Left ventricle myocardium inferior (tissue), 1 donor: ENCODE data around the gene MBD3L2B. TPM values are rescaled to one million over a fixed set of nuclear protein-coding genes. Genes with fewer than 3 reads are reported as not detected.
"Not testable (repeated sequence)": the region's sequence is repeated elsewhere in the genome, so short reads cannot be mapped to it uniquely, and the experiment has no call there.

ENCODE experiments used
- DNase-seq: peaks from one replicate; pipeline ENCODE4 v3.0.0-alpha.2; 2020
- H3K27ac ChIP-seq: fragments of 200-600 bp; replicated peaks from 2 replicates; pipeline ENCODE4 v1.8.0; 2021
- H3K27me3 ChIP-seq: fragments of 200-600 bp; 2 replicates; pipeline ENCODE4 v1.8.0; 2021; ENCODE audit warnings: low read depth
- H3K36me3 ChIP-seq: fragments of 200-600 bp; 2 replicates; pipeline ENCODE4 v1.8.0; 2021
- H3K4me1 ChIP-seq: fragments of 200-600 bp; 2 replicates; pipeline ENCODE4 v1.8.0; 2021
- H3K4me3 ChIP-seq: fragments of 200-600 bp; 2 replicates; pipeline ENCODE4 v1.8.0; 2021; ENCODE audit warnings: mild to moderate bottlenecking, moderate library complexity
- H3K9me3 ChIP-seq: fragments of 200-600 bp; replicated peaks from 2 replicates; pipeline ENCODE4 v1.8.0; 2021
- CTCF ChIP-seq: fragments of 200-600 bp; IDR thresholded peaks from 2 replicates; pipeline ENCODE4 v1.8.0; 2021; ENCODE audit warnings: antibody characterized with exemption, mild to moderate bottlenecking, borderline replicate concordance
- intact Hi-C: fragments of 100-400 bp; cut with micrococcal nuclease; formaldehyde crosslinking; loops from one replicate; pipeline ENCODE4 v1.11.0; 2022
- total RNA-seq: library from RNA; stranded (reverse); fragmentation: NEBNext Ultra II Directional; extraction: Animal tissue kit (Norgen Biotek cat#: 25700); gene quantifications from one replicate; pipeline ENCODE4 v1.2.1, GENCODE V29; 2021
- donor health status: DM: no; HTN: yes; CAD: no; lungs with severe emphysema.

Gene MBD3L2B
- total RNA-seq, 1 donor from 2014 or later, result not detected

GRCh38 chr19:7030278-7030677 is 9.0 kb upstream of the MBD3L2B start, which contains the start of gene MBD3L5:
MBD3L5 (plus strand) TSS chr19:7030578; CDS start chr19:7030612, 34 bp downstream.
- H3K4me3 ChIP-seq, H3K27me3 ChIP-seq, DNase-seq, H3K4me1 ChIP-seq, H3K9me3 ChIP-seq, intact Hi-C loops, H3K36me3 ChIP-seq, H3K27ac ChIP-seq: not testable (repeated sequence)

GRCh38 chr19:7028790-7029189 is 7.6 kb upstream of the MBD3L2B start:
- intact Hi-C loops, DNase-seq, H3K4me1 ChIP-seq, H3K36me3 ChIP-seq, H3K27me3 ChIP-seq, H3K4me3 ChIP-seq, H3K9me3 ChIP-seq, H3K27ac ChIP-seq: not testable (repeated sequence)

- H3K9me3 ChIP-seq, result peaks cover 10% of the 10 kb centered on the region
- no peak overlapping the region for H3K27ac ChIP-seq
- no peak overlapping the region for H3K4me3 ChIP-seq
- DNase-seq, result no peak
- H3K36me3 ChIP-seq, result no peaks in the 10 kb centered on the region
- peaks cover 31% of the 10 kb centered on the region for H3K27me3 ChIP-seq
- no peak for TF ChIP-seq CTCF
- H3K4me1 ChIP-seq, result no peaks in the 10 kb centered on the region
- intact Hi-C loops, result no loop called here
Observed at GRCh38 chr19:7018828-7019227, 2.4 kb downstream of the MBD3L2B start.

GRCh38 chr19:7013678-7014077 is 7.6 kb downstream of the MBD3L2B start:
- DNase-seq, result no peak
- intact Hi-C loops, result no loop called here
- Histone ChIP-seq H3K4me1 (no peaks in the 10 kb centered on the region), H3K27ac (no peak overlapping the region), H3K9me3 (peaks cover 11% of the 10 kb centered on the region), H3K4me3 (no peak overlapping the region), H3K27me3 (peaks cover 35% of the 10 kb centered on the region), H3K36me3 (no peaks in the 10 kb centered on the region)
- TF ChIP-seq CTCF, result no peak

GRCh38 chr19:7010722-7011593 is 10.3 kb downstream of the MBD3L2B start:
- DNase-seq, result no peak
- Histone ChIP-seq H3K9me3 (peaks cover 11% of the 10 kb centered on the region), H3K4me1 (no peaks in the 10 kb centered on the region), H3K27ac (no peak overlapping the region), H3K36me3 (no peaks in the 10 kb centered on the region), H3K27me3 (peaks cover 15% of the 10 kb centered on the region), H3K4me3 (no peak overlapping the region)
- intact Hi-C loops, result no loop called here
- TF ChIP-seq CTCF, result no peak

- intact Hi-C loops, result no loop called here
- no peak for DNase-seq
Observed at GRCh38 chr19:7007859-7008258, 13.4 kb downstream of the MBD3L2B start.

More at GRCh38 chr19:7007859-7008258, 13.4 kb downstream of the MBD3L2B start:
- Histone ChIP-seq H3K36me3 (no peaks in the 10 kb centered on the region), H3K27ac (no peak overlapping the region), H3K4me1 (no peaks in the 10 kb centered on the region), H3K27me3 (peaks cover 21% of the 10 kb centered on the region), H3K4me3 (no peak overlapping the region), H3K9me3 (no peaks in the 10 kb centered on the region)
- TF ChIP-seq CTCF, result no peak
